Mucosa of rectum (tissue), 2 donors: ENCODE results near the gene TOMM20.
A peak's percentile ranks its signal among the peaks of the same experiment; 100 is the strongest.
"Not testable (repeated sequence)": the region's sequence is repeated elsewhere in the genome, so short reads cannot be mapped to it uniquely, and the experiment has no call there.

Experiments
- H3K27ac ChIP-seq, 2 donors: one replicate each; pipeline ENCODE4 v1.7.0; 2013; ENCODE audit warnings: inconsistent platforms in 2 of 2, low read depth in 2 of 2, low read length in 2 of 2
- H3K27me3 ChIP-seq, 2 donors: one replicate each; pipeline ENCODE4 v1.7.0; 2013; ENCODE audit warnings: low read length in 2 of 2; ENCODE audit not compliant: control insufficient read depth in 2 of 2, insufficient read depth in 2 of 2
- H3K36me3 ChIP-seq, 2 donors: one replicate each; pipeline ENCODE4 v1.7.0; 2013; ENCODE audit warnings: low read length in 2 of 2; ENCODE audit not compliant: control insufficient read depth in 2 of 2, insufficient read depth in 2 of 2
- H3K4me1 ChIP-seq, 2 donors: one replicate each; pipeline ENCODE4 v1.7.0; 2013; ENCODE audit warnings: low read length in 2 of 2, mild to moderate bottlenecking in 1 of 2; ENCODE audit not compliant: control insufficient read depth in 2 of 2, insufficient read depth in 2 of 2
- H3K4me3 ChIP-seq, 2 donors: one replicate each; pipeline ENCODE4 v1.7.0; 2013; ENCODE audit warnings: low read length in 2 of 2
- H3K9ac ChIP-seq, 2 donors: one replicate each; pipeline ENCODE4 v1.7.0; 2013; ENCODE audit warnings: low read length in 2 of 2, low read depth in 1 of 2, mild to moderate bottlenecking in 1 of 2
- H3K9me3 ChIP-seq, 2 donors: one replicate each; pipeline ENCODE4 v1.7.0; 2013; ENCODE audit warnings: low read length in 2 of 2; ENCODE audit not compliant: control insufficient read depth in 2 of 2
- donor health status: healthy.
- donor health status: Normal muscosa, but diverticular disease.

Gene TOMM20

GRCh38 chr1:235085411-235086117 is 43.1 kb downstream of the TOMM20 start:
- not testable (repeated sequence) for H3K4me3 ChIP-seq, H3K27me3 ChIP-seq, H3K27ac ChIP-seq, H3K36me3 ChIP-seq, H3K9me3 ChIP-seq, H3K9ac ChIP-seq
- peaks cover 20 to 23% of the 10 kb centered on the region in 2 donors for H3K4me1 ChIP-seq

- H3K27ac ChIP-seq = peak overlapping the region; percentile 90 to 92
- H3K4me1 ChIP-seq = peaks cover 38 to 59% of the 10 kb centered on the region in 2 donors
- not testable (repeated sequence) for H3K9me3 ChIP-seq, H3K36me3 ChIP-seq, H3K27me3 ChIP-seq, H3K4me3 ChIP-seq
- peak overlapping the region in 1 of 2 donors; percentile 36 for H3K9ac ChIP-seq
Measured at GRCh38 chr1:235080788-235081187, 47.8 kb downstream of the TOMM20 start.

- H3K36me3 ChIP-seq, H3K27me3 ChIP-seq, H3K4me3 ChIP-seq, H3K9me3 ChIP-seq: not testable (repeated sequence)
- peaks cover 43 to 64% of the 10 kb centered on the region in 2 donors for H3K4me1 ChIP-seq
- peak overlapping the region; percentile 90 to 92 for H3K27ac ChIP-seq
- H3K9ac ChIP-seq = peak overlapping the region; percentile 64 to 69
Measured at GRCh38 chr1:235080297-235080657, 48.4 kb downstream of the TOMM20 start.

- Histone ChIP-seq H3K27me3 (no peaks in the 10 kb centered on the region), H3K27ac (peak overlapping the region; percentile 90 to 92), H3K9ac (peak overlapping the region; percentile 64 to 69)
Measured at GRCh38 chr1:235079443-235080296, 49.0 kb downstream of the TOMM20 start.

GRCh38 chr1:235078480-235079381 is 49.9 kb downstream of the TOMM20 start:
- Histone ChIP-seq H3K9ac (peak overlapping the region; percentile 42 to 69), H3K27me3 (no peaks in the 10 kb centered on the region), H3K27ac (peak overlapping the region; percentile 90 to 92), H3K4me3 (peak overlapping the region in 1 of 2 donors; percentile 23), H3K36me3 (no peaks in the 10 kb centered on the region), H3K9me3 (no peaks in the 10 kb centered on the region), H3K4me1 (peaks cover 52 to 75% of the 10 kb centered on the region in 2 donors)

More at GRCh38 chr1:235079443-235080296, 49.0 kb downstream of the TOMM20 start:
- peak overlapping the region in 1 of 2 donors; percentile 23 for H3K4me3 ChIP-seq
- H3K4me1 ChIP-seq = peaks cover 49 to 70% of the 10 kb centered on the region in 2 donors
- H3K36me3 ChIP-seq = no peaks in the 10 kb centered on the region
- H3K9me3 ChIP-seq = no peaks in the 10 kb centered on the region

- H3K36me3 ChIP-seq = no peaks in the 10 kb centered on the region
- H3K27me3 ChIP-seq = no peaks in the 10 kb centered on the region
- peak overlapping the region; percentile 1 to 69 for H3K9ac ChIP-seq
- no peaks in the 10 kb centered on the region for H3K9me3 ChIP-seq
- H3K4me1 ChIP-seq = peaks cover 52 to 74% of the 10 kb centered on the region in 2 donors
- H3K4me3 ChIP-seq = no peak overlapping the region
- H3K27ac ChIP-seq = peak overlapping the region; percentile 90 to 92
Measured at GRCh38 chr1:235077571-235078479, 50.8 kb downstream of the TOMM20 start.

- Histone ChIP-seq H3K4me1 (peaks cover 50 to 73% of the 10 kb centered on the region in 2 donors), H3K27me3 (no peaks in the 10 kb centered on the region), H3K27ac (peak overlapping the region; percentile 90 to 92), H3K36me3 (no peaks in the 10 kb centered on the region), H3K9me3 (no peaks in the 10 kb centered on the region), H3K4me3 (no peak overlapping the region), H3K9ac (no peak overlapping the region)
Measured at GRCh38 chr1:235077163-235077540, 51.5 kb downstream of the TOMM20 start.

- peak overlapping the region; percentile 90 to 92 for H3K27ac ChIP-seq
- H3K27me3 ChIP-seq = no peaks in the 10 kb centered on the region
- H3K9me3 ChIP-seq = no peaks in the 10 kb centered on the region
- H3K4me3 ChIP-seq = no peak overlapping the region
- H3K36me3 ChIP-seq = no peaks in the 10 kb centered on the region
- peaks cover 50 to 73% of the 10 kb centered on the region in 2 donors for H3K4me1 ChIP-seq
- H3K9ac ChIP-seq = no peak overlapping the region
Measured at GRCh38 chr1:235076504-235077162, 52.0 kb downstream of the TOMM20 start.
